Gastrocnemius medialis (tissue), 4 donors: ENCODE results near the gene GP9. TPM values are rescaled to one million over a fixed set of nuclear protein-coding genes. Genes with fewer than 3 reads are reported as not detected.

Experiments
- ATAC-seq, 2 donors: fragments of 150-250 bp; one replicate each; pipeline ENCODE4 v1.9.1; 2016
- DNase-seq, 2 donors: peaks; one replicate each; pipeline ENCODE4 v3.0.0-alpha.2; 2019
- H3K27ac ChIP-seq, 4 donors: fragments of 200-600 bp; sonication (generic); 1 replicate in 1 of 4; 2 replicates in 3 of 4; pipeline ENCODE4 v1.5.1; 2016 to 2018; ENCODE audit warnings: mild to moderate bottlenecking in 2 of 4, moderate library complexity in 1 of 4
- H3K27me3 ChIP-seq, 3 donors: fragments of 200-600 bp; sonication (generic) in 2 of 3; 1 replicate in 1 of 3; 2 replicates in 2 of 3; pipeline versions ENCODE4 v1.5.1 to v1.6.0; 2016 to 2019; ENCODE audit warnings: mild to moderate bottlenecking in 1 of 3, moderate library complexity in 1 of 3
- H3K36me3 ChIP-seq, 2 donors: fragments of 200-600 bp; sonication (generic) in 1 of 2; one replicate each; pipeline ENCODE4 v1.5.1; 2017 to 2018
- H3K4me1 ChIP-seq, 2 donors: fragments of 200-600 bp; sonication (generic) in 1 of 2; one replicate each; pipeline ENCODE4 v1.5.1; 2016 to 2017; ENCODE audit warnings: mild to moderate bottlenecking in 2 of 2
- H3K4me3 ChIP-seq, 4 donors: fragments of 200-600 bp; sonication (generic) in 3 of 4; 1 replicate in 1 of 4; 2 replicates in 3 of 4; pipeline ENCODE4 v1.5.1; 2016 to 2019; ENCODE audit warnings: mild to moderate bottlenecking in 2 of 4
- H3K9me3 ChIP-seq, 3 donors: fragments of 200-600 bp; sonication (generic) in 2 of 3; 1 replicate in 1 of 3; 2 replicates in 2 of 3; pipeline ENCODE4 v1.5.1; 2016 to 2019
- CTCF ChIP-seq, 5 experiments: fragments of 450-650 bp in 3 of 5; fragments of 200-600 bp in 2 of 5; sonication (generic) in 2 of 5; IDR thresholded peaks in 4 of 5; conservative IDR thresholded peaks in 1 of 5; 1 replicate in 4 of 5; 2 replicates in 1 of 5; pipeline ENCODE4 v1.5.1; 2016 to 2019; ENCODE audit warnings: antibody characterized with exemption in 5 of 5, mild to moderate bottlenecking in 3 of 5, moderate library complexity in 3 of 5
- POLR2A ChIP-seq, 2 donors: fragments of 450-650 bp; IDR thresholded peaks; one replicate each; pipeline ENCODE4 v1.6.1; 2017; ENCODE audit warnings: antibody characterized with exemption in 2 of 2, mild to moderate bottlenecking in 2 of 2, moderate library complexity in 2 of 2
- in situ Hi-C, 4 donors: fragments of 200-750 bp; cut with MboI; loops; one replicate each; pipeline versions ENCODE4 v1.15.0 to v1.8.0; 2017; ENCODE audit warnings: low sequenced_read_pairs in 4 of 4
- intact Hi-C: fragments of 100-400 bp; cut with DNase I; formaldehyde crosslinking; loops from one replicate; pipeline ENCODE4 v1.15.1; 2023; ENCODE audit warnings: low total_unique reads
- total RNA-seq, 4 donors: library from RNA; depleted of rRNA; stranded (reverse); fragments of >200 nt; gene quantifications; one replicate each; pipeline versions ENCODE4 v1.1.0 to v1.2.3, GENCODE V29; 2016

GP9 gene
- total RNA-seq, 4 donors from 2014 or later, result 0.42 TPM; not detected in 3

- Histone ChIP-seq H3K27me3 (peaks cover 0 to 6% (median 0%) of the 10 kb centered on the region in 3 donors), H3K4me1 (peaks cover 0 to 3% of the 10 kb centered on the region in 2 donors), H3K27ac (no peak overlapping the region), H3K36me3 (no peaks in the 10 kb centered on the region), H3K9me3 (no peaks in the 10 kb centered on the region), H3K4me3 (no peak overlapping the region)
- TF ChIP-seq CTCF (IDR thresholded peaks at IDR 0.05 in 4 of 5, conservative IDR thresholded peaks at IDR 0.05 in 1 of 5), result no peak
- no peak for TF ChIP-seq POLR2A (IDR thresholded peaks at IDR 0.05)
- ATAC-seq (no peak), DNase-seq (no peak)
- intact Hi-C loops (no loop called here), in situ Hi-C loops (no loop called here)
Measured at GRCh38 chr3:129070086-129070885, 9.7 kb downstream of the GP9 start.

GRCh38 chr3:129077222-129077621 is 16.6 kb downstream of the GP9 start:
- Histone ChIP-seq H3K27ac (no peak overlapping the region), H3K4me3 (no peak overlapping the region), H3K4me1 (no peaks in the 10 kb centered on the region), H3K27me3 (no peaks in the 10 kb centered on the region), H3K9me3 (no peaks in the 10 kb centered on the region), H3K36me3 (no peaks in the 10 kb centered on the region)
- intact Hi-C loops, result no loop called here
- no peak for ATAC-seq
- no peak for TF ChIP-seq CTCF (IDR thresholded peaks at IDR 0.05 in 4 of 5, conservative IDR thresholded peaks at IDR 0.05 in 1 of 5)
- no peak for TF ChIP-seq POLR2A (IDR thresholded peaks at IDR 0.05)
- in situ Hi-C loops, result loop anchor here in 1 of 4 donors (25.0 kb wide), 1 partner anchor 115 kb away; no protein-coding TSS in a partner anchor
- no peak for DNase-seq

GRCh38 chr3:129078510-129078909 is 17.9 kb downstream of the GP9 start:
- H3K4me3 ChIP-seq, result no peak overlapping the region
- H3K36me3 ChIP-seq, result no peaks in the 10 kb centered on the region
- ATAC-seq (no peak), DNase-seq (no peak)
- H3K9me3 ChIP-seq, result no peaks in the 10 kb centered on the region
- no peaks in the 10 kb centered on the region for H3K4me1 ChIP-seq
- TF ChIP-seq POLR2A (IDR thresholded peaks at IDR 0.05) (no peak), CTCF (IDR thresholded peaks at IDR 0.05 in 4 of 5, conservative IDR thresholded peaks at IDR 0.05 in 1 of 5) (no peak)
- H3K27me3 ChIP-seq, result no peaks in the 10 kb centered on the region
- in situ Hi-C loops, result loop anchor here in 1 of 4 donors (25.0 kb wide), 1 partner anchor 116 kb away; no protein-coding TSS in a partner anchor
- no peak overlapping the region for H3K27ac ChIP-seq
- intact Hi-C loops, result no loop called here

GRCh38 chr3:129081503-129081902 is 20.9 kb downstream of the GP9 start:
- intact Hi-C loops (no loop called here), in situ Hi-C loops (loop anchor here in 1 of 4 donors (25.0 kb wide), 1 partner anchor 119 kb away; no protein-coding TSS in a partner anchor)
- no peaks in the 10 kb centered on the region for H3K27me3 ChIP-seq

More at GRCh38 chr3:129081503-129081902, 20.9 kb downstream of the GP9 start:
- Histone ChIP-seq H3K27ac (no peak overlapping the region), H3K4me1 (no peaks in the 10 kb centered on the region), H3K4me3 (no peak overlapping the region), H3K9me3 (no peaks in the 10 kb centered on the region), H3K36me3 (no peaks in the 10 kb centered on the region)
- TF ChIP-seq POLR2A (IDR thresholded peaks at IDR 0.05) (no peak), CTCF (IDR thresholded peaks at IDR 0.05 in 4 of 5, conservative IDR thresholded peaks at IDR 0.05 in 1 of 5) (no peak)
- ATAC-seq (no peak), DNase-seq (no peak)
